GM12865 (cell line): ENCODE data around the gene RNASE9.

Experiments used
- DNase-seq: peaks from one replicate; pipeline ENCODE4 v3.0.0; 2010; ENCODE audit warnings: low read depth
- H3K4me3 ChIP-seq: 2 replicates; pipeline ENCODE4 v1.5.1; 2011; ENCODE audit warnings: mild to moderate bottlenecking, low read depth, low read length, control low read depth
- CTCF ChIP-seq: IDR thresholded peaks from 2 replicates; pipeline ENCODE4 v1.5.1; 2011; ENCODE audit warnings: low read length, control low read depth, low read depth, inconsistent platforms; ENCODE audit not compliant: insufficient read depth; ENCODE audit errors: missing control alignments

The RNASE9 gene

DNA sequence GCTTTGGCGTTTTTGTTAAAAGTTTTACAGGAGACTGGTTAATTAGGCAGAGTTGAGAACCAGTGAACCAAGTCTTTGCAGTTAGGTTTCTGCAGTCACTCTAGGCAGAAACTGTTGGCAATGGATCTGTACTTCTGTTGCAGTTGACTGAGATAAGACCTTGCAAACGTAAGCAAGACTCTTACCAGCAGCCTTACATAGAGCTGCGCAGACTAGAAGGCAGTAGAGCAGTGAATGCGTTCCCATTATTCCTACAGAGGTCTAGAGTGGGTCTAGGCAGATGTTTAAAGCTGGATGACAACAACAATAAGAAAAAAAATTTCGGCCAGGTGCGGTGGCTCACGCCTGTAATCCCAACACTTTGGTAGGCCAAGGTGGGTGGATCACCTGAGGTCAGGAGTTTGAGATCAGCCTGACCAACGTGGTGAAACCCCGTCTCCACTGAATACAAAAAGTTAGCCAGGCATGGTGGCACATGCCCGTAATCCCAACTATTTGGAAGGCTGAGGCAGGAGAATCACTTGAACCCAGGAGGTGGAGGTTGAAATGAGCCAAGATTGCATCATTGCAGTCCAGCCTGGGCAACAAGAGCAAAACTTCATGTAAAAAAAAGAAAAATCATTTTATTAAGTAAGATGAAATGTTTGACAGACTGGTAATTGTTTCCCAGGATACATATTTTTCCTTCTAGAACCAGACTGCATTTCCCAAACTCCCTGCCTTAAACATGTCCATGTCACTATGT, 12.3 kb downstream of the RNASE9 start:
- H3K4me3 ChIP-seq = no peak overlapping the region
- no peak for DNase-seq
- no peak for TF ChIP-seq CTCF

- DNase-seq = no peak
- H3K4me3 ChIP-seq = no peak overlapping the region
- no peak for TF ChIP-seq CTCF
Measured at GRCh38 chr14:20546877-20547276, 14.0 kb downstream of the RNASE9 start.

- TF ChIP-seq CTCF = no peak
Measured at GRCh38 chr14:20539906-20540305, 20.9 kb downstream of the RNASE9 start.

GRCh38 chr14:20530771-20531571, 29.9 kb downstream of the RNASE9 start:
- peak; percentile 79 for TF ChIP-seq CTCF
- no peak overlapping the region for H3K4me3 ChIP-seq
- peak; percentile 85 for DNase-seq

More at GRCh38 chr14:20539906-20540305, 20.9 kb downstream of the RNASE9 start:
- H3K4me3 ChIP-seq = no peak overlapping the region
- no peak for DNase-seq

DNA sequence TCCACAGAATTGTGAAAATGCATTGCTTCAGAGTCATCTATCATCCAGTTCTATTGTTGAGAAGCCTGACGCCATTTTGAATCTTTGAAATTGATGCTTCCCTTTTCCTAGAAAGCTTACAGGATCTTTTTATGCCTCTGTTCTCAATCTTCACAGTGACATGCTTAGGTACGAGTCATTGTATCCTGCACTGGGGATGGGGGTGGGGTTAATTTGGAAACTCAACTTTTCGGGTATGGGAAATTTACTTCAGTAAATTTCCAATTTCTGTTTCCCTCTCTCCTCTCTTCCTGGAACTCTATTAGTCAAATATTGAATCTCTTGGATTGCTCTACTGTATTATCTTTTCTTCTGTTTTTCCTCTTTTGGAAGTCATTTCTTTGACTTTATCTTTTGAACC, 31.0 kb downstream of the RNASE9 start:
- DNase-seq = no peak
- H3K4me3 ChIP-seq = no peak overlapping the region
- no peak for TF ChIP-seq CTCF

DNA sequence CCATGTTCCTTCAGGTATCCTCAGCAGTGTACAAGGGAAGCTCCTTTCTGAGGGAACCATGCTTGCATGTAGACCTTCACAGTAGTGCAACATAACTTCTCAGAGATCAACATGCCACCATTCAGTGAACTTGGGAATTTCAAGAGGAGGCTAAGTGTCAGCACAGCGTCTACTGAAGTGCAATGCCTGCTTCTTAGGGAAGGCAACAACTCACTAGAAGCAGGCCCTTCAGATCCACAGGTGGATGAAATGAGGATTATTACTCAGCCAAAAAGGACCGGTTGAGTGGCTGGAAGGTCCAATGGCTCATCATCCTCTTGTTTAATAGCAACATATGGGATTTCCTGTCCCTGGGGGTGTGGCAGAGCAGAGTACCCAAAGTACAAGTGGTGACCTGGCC, 36.8 kb downstream of the RNASE9 start:
- DNase-seq = no peak
- TF ChIP-seq CTCF = no peak
- no peak overlapping the region for H3K4me3 ChIP-seq
